ENCODE measurements around the gene GRIA4.
"Not testable (repeated sequence)": the region's sequence is repeated elsewhere in the genome, so short reads cannot be mapped to it uniquely, and the experiment has no call there.

The GRIA4 gene

DNA sequence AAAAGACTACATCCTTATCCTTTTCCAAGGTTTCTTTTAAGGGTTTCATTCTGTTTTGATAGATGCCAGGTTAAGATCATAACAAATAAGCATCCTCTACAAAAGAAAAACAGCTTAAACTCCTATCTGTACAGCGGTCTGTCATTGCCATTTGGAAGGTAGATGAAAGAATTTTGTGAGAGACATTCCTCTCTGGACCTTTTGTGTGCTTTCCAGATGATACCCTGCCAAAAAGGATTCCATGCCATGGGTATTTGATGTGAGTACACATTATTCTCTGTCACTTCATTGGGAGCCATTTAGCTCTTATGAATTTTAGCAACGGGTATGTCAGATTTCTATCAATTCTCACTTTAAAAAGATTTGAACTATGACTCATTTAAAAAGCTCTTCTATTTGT, 153.7 kb downstream of the GRIA4 start:
- no peak for DNase-seq (ENCODE audit: insufficient read length, low spot score)
- TF ChIP-seq POLR2A (IDR thresholded peaks at IDR 0.05; ENCODE audit: low read depth, low read length) = no peak
- FAIRE-seq = no peak

DNA sequence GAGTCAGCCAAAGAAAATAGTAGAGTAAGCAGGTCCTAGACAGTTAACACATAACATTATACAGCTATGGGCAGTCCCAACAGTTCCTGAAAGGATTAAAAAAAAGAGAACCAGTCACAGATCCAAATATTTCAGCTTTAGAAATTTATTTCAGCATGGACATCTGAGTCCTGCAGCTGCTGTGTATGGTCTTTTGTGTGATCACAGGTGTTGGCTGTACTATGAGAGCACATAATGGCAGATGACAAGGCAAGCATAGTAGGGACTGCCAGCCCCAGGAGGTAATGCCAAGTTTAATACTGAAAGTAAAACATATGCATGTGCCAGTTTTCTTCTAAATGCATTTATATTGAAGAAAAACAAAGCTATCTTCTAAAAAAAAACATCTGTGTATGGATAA, 158.1 kb downstream of the GRIA4 start:
- no peak for FAIRE-seq

DNA sequence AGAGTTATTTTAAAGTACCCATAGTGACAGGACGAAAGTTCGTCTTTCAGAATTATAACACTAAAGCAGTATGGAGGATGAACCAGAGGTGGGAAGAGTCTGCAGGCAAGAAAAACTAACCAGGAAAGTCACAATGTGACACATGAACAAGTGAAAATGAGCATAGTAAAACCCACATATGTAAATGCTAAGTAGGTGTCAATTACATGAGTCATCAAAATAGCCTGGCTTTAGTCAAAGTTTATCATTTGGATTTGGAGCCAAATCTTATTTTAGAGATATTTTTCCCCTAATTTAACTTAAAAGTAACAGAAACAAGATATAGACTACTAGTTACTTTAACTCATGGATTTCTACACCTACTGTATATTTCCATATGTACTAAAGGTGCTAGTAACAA, 159.8 kb downstream of the GRIA4 start:
- no peak for FAIRE-seq
- no peak for TF ChIP-seq POLR2A (IDR thresholded peaks at IDR 0.05; ENCODE audit: low read depth, low read length)
- no peak for DNase-seq (ENCODE audit: insufficient read length, low spot score)

More for the DNA sequence above, 158.1 kb downstream of the GRIA4 start:
- no peak for DNase-seq (ENCODE audit: insufficient read length, low spot score)
- TF ChIP-seq POLR2A (IDR thresholded peaks at IDR 0.05; ENCODE audit: low read depth, low read length) = no peak

DNA sequence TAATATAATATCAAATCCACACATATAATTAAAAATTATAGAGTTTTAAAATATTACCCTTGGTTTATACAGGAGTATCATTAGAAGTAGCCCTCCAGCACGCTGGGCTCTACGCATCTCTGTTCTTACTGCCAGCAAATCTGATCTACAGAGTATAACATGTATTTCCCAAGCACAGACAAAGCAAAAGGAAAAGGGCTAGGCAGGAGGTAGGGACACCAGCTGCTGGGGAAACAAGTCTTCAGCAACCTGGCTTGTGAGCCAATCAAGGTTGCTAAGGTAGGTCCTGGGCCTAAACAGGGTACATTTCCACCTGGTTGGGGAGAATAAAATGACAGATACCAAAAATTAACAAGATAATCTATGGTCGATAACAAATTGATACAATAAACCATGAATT, 163.6 kb downstream of the GRIA4 start:
- not testable (repeated sequence) for FAIRE-seq; DNase-seq (ENCODE audit: insufficient read length, low spot score)

DNA sequence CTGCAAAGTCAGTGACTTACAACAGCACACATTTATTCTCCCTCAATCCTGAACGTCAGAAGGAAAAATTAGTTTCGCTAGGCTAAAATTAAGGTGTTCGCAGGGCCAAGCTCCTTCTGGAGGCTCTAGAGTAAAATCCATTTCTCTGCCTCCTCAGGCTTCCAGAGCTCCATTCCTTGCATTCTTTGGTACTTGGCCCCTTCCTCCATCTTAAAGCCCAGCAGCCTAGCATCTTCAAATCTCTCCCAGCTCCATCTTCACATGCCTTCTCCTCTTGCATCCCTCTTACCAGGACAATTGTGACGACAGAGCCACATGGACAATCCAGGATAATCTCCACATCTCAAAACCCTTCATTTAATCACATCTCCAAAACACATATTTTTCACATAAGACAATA, 165.0 kb downstream of the GRIA4 start:
- DNase-seq (ENCODE audit: insufficient read length, low spot score) = no peak
- no peak for FAIRE-seq
- TF ChIP-seq POLR2A (IDR thresholded peaks at IDR 0.05; ENCODE audit: low read depth, low read length) = no peak

DNA sequence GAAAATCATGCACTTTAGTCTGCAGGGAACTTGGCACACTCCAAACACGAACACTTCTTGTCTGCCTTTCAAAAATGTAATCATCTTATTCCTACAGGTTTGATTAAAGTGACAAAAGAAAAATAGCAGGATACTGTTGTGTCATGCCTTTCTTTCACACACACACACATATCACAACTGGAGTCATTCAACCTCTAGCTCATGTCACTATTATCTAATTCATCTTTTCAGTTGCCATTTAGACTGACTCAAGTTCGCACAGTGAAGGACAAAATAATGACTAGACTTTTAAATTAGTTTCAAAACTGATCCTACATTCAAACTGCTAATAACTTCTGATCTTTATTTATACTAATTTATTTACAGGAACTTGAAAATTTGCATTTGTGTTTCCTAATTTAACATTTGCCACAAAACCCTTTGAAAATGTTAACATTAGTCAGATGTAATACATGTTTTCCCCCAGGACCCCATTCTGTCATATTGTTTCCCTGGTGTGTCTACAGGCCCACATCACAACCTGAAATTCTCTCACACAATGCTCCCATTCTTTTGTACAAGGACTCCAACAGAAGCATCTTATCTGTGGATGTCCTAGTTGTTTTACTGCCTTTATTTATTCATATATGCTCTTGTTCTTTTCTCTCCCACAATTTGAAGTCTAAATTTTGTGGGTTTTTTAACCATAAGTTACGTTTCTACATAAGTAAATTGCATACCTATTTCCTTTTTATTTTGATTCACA, 171.1 kb downstream of the GRIA4 start:
- no peak for TF ChIP-seq POLR2A (IDR thresholded peaks at IDR 0.05; ENCODE audit: low read depth, low read length)
- FAIRE-seq (no peak), DNase-seq (ENCODE audit: insufficient read length, low spot score) (no peak)

DNA sequence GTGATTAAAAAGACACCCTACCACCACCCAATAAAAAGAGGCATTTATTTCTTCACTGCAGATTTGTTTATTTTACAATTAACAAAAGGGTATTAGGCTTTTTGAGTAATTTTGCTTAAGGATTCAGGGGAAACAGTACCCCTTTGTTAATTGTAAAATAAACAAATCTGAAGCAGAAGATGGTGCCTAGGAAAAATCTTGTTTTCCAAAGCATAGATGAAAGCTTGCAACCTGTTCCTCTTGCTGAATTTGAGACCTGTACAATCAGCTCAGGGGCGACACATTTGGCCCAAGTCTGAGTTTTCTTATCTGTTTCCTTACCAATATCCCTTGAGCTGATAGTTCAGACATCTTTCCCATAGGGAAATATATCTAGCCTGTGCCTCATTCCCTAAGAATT, 171.9 kb downstream of the GRIA4 start:
- no peak for DNase-seq (ENCODE audit: insufficient read length, low spot score)
- TF ChIP-seq POLR2A (IDR thresholded peaks at IDR 0.05; ENCODE audit: low read depth, low read length) = no peak
- FAIRE-seq = no peak

DNA sequence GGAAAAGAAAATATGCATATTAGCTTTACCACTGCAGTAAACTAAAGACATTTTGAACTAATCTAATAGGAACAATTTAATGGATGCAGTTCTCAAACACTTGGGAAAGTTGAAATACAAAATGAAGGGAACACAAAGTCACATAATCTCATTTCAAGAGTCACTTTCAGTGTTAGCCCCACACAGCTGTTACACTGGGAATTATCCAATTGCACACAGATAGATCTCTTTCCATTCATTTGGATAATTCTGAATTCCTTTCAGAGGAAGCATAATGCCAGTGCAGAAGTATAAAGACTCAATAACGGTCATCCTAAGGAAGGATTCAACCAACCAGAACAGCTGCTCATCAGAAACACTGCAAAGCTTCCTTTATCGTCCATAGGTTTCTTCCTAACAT, 173.3 kb downstream of the GRIA4 start:
- TF ChIP-seq POLR2A (IDR thresholded peaks at IDR 0.05; ENCODE audit: low read depth, low read length) = no peak
- FAIRE-seq = no peak
- DNase-seq (ENCODE audit: insufficient read length, low spot score) = no peak

DNA sequence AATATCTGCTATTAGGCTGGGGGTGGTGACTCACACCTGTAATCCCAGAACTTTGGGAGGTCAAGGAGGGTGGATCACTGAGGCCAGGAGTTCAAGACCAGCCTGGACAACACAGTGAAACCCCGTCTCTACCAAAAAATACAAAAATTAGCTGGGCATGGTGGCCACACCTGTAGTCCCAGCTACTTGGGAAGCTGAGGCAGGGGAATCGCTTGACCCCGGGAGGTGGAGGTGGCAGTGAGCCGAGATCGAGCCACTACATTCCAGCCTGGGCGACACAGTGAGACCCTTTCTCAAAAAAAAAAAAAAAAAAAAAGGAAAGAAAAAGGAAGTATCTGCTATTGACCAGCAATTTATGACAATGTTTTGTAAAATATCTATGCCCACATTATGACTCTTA, 176.0 kb downstream of the GRIA4 start:
- DNase-seq (ENCODE audit: insufficient read length, low spot score); FAIRE-seq: not testable (repeated sequence)

DNA sequence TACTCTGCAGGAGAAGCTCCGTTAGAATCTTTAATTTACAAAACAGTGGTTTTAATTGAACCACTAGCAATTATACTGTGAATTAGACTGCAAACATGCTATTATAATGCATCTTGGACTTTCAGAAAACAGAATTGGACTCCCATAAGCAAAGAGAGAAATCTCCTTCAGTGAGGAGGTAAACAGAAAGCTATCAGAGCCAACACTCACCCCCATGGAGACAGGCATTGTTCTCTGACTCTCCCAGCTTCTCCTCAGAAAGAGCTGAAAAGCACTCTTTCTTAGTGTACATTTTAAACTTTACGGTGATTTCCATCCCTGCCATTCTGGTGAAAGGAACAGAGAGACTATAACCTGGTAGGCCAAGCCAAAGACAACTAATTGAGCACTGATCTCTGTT, 176.9 kb downstream of the GRIA4 start:
- TF ChIP-seq POLR2A (IDR thresholded peaks at IDR 0.05; ENCODE audit: low read depth, low read length) = no peak
- DNase-seq (ENCODE audit: insufficient read length, low spot score) = no peak
- no peak for FAIRE-seq

DNA sequence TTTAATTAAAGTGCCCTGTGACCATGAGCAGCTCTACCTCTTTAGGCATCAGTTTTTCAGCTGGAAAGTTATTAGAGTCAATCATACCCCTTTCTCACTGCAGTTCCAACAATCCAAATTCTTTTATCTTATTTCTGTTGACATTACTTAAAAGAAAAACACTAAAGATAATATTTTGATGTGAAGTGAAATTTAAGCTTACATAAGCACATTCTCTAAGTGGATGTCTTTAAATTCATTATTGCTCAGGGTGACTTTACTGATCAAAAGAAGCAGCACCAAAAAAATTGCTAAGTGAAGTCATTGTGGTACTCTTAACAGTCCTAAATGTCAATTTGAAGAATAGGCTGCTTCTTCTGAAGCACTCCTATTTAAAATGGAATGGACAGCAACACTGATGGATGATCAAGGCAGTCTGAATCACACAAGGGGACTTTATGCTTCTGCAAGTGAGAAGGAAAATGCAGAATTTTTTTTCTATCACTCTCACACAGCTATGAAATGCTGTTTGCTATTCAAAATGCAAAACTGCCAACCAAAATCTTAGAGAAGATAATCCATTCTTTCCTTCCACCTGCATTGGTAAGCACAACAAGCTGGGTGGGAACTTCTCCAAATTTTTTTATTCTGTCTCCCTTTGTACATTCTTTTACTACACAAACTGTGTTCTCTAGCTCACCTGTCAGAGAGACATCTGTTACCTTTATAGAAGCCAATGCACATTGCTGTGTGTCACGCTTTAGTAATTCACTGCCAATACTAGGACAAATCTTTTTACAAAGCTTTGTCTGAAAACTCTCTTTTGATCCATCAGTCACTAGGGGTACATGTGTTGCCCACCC, 179.9 kb downstream of the GRIA4 start:
- DNase-seq (ENCODE audit: insufficient read length, low spot score) (no peak), FAIRE-seq (no peak)
- no peak for TF ChIP-seq POLR2A (IDR thresholded peaks at IDR 0.05; ENCODE audit: low read depth, low read length)

DNA sequence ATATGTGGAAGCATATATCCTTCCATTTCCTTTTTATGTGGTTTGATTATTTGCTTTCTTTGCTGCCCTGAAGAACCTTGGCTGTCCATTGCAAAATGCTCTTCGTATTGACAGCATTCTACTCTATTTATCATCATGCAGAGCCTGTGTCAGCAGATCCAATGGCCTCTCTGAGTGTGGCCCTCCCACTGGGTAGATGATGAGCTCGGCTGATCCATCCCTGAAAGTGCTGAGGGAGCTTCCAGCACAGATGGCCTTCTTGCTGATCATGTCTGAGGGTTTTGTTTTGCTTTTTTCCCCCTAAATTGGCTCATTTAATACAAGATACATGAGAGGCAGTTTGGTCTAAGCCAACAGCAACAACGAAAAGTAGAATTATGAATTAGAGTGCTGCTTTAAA, 181.0 kb downstream of the GRIA4 start:
- FAIRE-seq (no peak), DNase-seq (ENCODE audit: insufficient read length, low spot score) (no peak)
- no peak for TF ChIP-seq POLR2A (IDR thresholded peaks at IDR 0.05; ENCODE audit: low read depth, low read length)

DNA sequence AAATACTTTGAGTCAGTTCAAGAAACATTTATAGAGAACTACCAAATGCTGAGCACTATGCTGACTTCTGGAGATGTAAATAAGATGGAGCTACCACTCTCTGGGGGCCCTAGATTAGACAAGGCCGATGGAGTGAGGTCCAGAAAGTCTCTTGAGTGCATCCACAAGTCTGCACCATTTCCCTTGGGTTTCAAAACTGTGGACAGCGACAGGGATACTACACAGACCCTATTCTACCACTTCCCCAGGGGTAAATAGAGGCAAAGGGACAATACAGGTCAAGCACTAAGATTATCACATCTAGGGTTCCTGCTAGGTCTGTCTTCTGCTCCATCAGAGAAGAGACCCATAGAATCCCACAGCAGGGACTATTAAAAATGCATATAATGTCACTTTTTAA, 183.2 kb downstream of the GRIA4 start:
- no peak for TF ChIP-seq POLR2A (IDR thresholded peaks at IDR 0.05; ENCODE audit: low read depth, low read length)
- DNase-seq (ENCODE audit: insufficient read length, low spot score) (no peak), FAIRE-seq (no peak)

DNA sequence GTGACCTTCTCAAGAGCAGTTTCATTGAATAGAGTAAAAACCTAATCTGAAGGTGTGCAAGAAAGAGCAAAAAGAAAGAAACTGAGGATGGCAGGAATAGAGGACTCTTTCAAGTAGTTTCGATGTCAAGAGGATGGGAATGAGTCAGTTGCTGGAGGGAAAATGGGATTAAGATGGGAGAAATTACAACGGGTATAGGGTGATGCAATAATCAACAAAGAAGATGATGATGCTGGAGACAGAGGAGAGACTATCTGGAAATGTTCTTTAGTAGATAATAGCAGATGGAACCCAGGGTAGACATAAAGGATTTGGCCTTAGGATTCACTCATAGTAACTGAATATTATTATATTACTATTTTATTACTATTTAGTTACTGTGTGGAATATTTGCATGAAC, 189.4 kb downstream of the GRIA4 start:
- FAIRE-seq = no peak
- TF ChIP-seq POLR2A (IDR thresholded peaks at IDR 0.05; ENCODE audit: low read depth, low read length) = no peak

More for the DNA sequence above, 189.4 kb downstream of the GRIA4 start:
- DNase-seq (ENCODE audit: insufficient read length, low spot score) = no peak
